SIG-M5 treated with dmso at 0.1 percent for 504 hours (cell line): ENCODE data around the gene FGFR1OP2.
"Not testable (repeated sequence)": the region's sequence is repeated elsewhere in the genome, so short reads cannot be mapped to it uniquely, and the experiment has no call there.

ENCODE experiments used
- DNase-seq: peaks from one replicate; lab custom pipeline; 2025; ENCODE audit not compliant: unreplicated experiment; lab: John Stamatoyannopoulos, UW

The FGFR1OP2 gene

GRCh38 chr12:26940516-26941214 lies 2.4 kb downstream of the FGFR1OP2 start:
- DNase-seq, result no peak

GRCh38 chr12:26941215-26941594 lies 2.9 kb downstream of the FGFR1OP2 start:
- DNase-seq, result no peak

- no peak for DNase-seq
These were observed 10.0 kb downstream of the FGFR1OP2 start for GRCh38 chr12:26948309-26948708.

GRCh38 chr12:26953447-26953846 lies 15.2 kb downstream of the FGFR1OP2 start:
- DNase-seq, result peak; percentile 11

- no peak for DNase-seq
These were observed 15.8 kb downstream of the FGFR1OP2 start for GRCh38 chr12:26954027-26954426.

DNA sequence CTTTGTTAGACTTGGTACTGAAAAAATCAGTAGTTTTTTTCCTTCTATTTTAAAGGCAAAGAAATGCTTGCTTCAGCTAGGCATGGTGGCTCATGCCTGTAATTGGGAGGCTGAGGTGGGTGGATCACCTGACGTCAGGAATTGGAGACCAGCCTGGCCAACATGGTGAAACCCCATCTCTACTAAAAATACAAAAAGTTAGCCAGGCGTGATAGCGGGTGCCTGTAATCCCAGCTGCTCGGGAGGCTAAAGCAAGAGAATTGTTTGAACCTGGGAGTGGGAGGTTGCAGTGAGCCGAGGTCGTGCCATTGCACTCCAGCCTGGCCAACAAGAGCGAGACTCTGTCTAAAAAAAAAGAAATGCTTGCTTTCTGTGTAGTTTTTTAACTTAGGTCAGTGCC lies 23.1 kb downstream of the FGFR1OP2 start:
- not testable (repeated sequence) for DNase-seq

- no peak for DNase-seq
These were observed 23.5 kb downstream of the FGFR1OP2 start for GRCh38 chr12:26961803-26962202.

DNA sequence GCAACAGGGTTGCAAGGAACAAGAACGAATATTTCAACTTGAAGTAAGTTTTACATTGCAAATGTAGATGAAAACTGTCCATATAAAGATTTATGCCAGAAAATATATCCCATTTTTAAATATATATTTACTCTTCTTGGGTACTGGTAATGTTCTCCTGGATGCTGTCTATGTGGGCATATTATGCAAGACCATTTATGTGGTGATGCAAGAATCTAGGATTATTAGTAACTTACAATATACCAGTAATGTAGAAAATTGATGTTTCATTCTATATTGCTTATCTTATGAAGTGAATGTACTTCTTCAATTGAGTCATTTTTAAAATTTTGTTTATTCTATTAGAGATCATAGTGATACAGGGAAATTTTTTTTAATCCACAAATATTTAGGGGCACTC lies 25.1 kb downstream of the FGFR1OP2 start:
- DNase-seq, result peak; percentile 34

GRCh38 chr12:26966842-26967241 lies 28.6 kb downstream of the FGFR1OP2 start:
- DNase-seq, result peak; percentile 10

- no peak for DNase-seq
These were observed 31.9 kb downstream of the FGFR1OP2 start for GRCh38 chr12:26970136-26970535.

- no peak for DNase-seq
These were observed 33.7 kb downstream of the FGFR1OP2 start for GRCh38 chr12:26971963-26972362.

DNA sequence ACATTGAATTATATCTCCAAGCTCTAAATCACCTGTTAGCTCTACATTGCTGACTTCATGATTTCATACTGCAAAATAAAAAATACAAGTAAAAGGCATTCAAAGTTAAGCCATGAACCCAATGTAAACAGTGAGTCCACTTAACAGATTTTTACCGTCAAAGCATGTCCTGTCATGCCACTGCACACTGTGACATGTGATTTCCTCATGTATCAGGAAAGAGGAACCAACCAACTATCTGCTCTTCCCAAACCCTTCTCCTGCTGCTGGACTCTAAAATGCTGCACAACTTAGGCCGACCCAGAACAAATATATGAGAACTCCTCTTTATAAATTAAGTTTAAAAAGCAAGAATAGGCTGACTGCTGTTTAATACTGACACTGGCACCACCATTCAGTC lies 38.4 kb downstream of the FGFR1OP2 start:
- peak; percentile 7 for DNase-seq

GRCh38 chr12:26978801-26979200 lies 40.5 kb downstream of the FGFR1OP2 start:
- no peak for DNase-seq

DNA sequence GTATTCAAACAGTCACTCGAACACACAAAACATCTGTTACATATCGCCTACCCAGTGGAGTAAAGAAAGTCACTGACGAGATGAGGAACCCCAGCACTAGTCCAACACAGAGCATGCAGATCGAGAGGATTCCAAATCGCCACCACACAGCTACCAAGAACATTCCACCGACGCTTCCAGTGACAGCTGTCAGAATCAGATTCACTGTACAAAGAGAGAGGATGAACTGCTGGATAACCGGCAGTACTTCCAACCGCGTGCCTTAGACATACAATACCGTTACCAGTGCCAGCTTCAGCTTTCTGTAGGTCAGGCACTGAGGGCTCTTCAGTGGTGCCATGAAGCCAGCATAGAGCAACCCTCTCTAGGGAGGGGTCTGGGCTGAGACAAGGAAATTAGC lies 41.5 kb downstream of the FGFR1OP2 start:
- no peak for DNase-seq

DNA sequence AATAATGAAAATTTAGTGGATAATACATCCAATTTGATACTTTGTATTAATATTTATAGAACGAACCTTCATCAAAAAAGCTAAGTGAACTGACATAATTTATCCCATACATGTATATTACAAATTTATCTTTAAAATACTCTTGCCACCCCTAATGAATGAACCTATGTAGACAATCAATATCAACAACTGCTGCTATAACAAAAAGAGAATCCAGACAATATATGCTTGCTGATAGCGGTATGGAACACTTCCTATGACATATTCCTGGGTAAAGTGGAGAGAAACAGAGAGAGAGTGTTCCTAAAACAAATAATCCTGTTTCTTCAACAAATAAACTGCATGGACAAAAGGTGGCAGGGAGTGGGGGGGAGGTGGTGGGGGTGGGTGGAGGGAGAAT lies 44.6 kb downstream of the FGFR1OP2 start:
- no peak for DNase-seq

DNA sequence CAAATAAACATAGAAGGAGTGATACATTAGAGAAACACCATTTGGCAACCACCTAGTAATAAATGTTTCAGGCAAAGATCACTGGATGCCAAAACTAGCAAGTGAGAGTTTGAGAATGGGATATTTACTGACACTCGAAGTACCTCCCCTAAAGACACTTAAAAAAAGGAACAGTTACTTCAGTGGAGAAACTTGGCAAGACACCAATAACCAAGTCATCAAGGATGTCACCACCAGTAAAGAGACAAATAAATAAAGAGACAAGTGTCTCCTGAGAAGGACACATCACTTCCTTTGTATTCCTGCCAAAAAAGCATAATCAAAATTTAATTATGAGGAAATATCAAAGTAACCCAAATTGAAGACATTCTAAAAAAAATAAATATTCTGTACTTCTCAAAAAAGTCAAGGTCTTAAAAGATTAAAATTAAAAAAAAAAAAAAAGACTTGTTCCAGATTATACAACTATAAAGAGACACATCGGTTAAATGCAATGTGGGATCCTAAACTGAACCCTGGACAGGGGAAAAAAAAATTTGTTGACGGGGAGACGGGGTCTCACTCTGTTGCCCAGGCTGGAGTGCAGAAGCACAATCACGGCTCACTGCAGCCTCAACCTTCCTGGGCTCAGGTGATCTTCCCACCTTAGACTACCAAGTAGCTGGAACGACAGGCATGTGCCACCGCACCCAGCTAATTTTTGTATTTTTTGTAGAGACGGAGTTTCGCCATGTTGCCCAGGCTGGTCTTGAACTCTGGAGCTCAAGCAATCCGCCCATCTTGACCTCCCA lies 49.6 kb downstream of the FGFR1OP2 start:
- DNase-seq, result peak; percentile 51

GRCh38 chr12:26988703-26989102 lies 50.4 kb downstream of the FGFR1OP2 start:
- DNase-seq, result no peak

GRCh38 chr12:26989873-26990272 lies 51.6 kb downstream of the FGFR1OP2 start:
- no peak for DNase-seq

DNA sequence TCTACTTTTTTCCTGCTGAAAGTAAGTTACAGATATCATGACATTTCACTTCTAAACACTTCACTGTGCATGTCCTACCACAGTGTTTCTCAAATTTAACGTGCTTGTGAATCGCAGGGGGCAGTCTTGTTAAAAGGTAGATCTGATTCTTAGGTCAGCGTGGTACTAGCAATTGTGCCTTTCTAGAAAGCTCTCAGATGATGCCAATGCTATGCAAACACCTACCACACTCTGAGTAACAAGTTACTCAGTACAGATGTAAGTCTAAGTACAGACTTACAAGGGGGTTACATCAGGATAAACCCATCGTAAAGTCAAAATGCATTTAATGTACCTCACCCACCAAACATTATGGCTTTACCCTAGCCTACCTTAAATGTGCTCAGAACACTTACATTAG lies 53.6 kb downstream of the FGFR1OP2 start:
- no peak for DNase-seq

DNA sequence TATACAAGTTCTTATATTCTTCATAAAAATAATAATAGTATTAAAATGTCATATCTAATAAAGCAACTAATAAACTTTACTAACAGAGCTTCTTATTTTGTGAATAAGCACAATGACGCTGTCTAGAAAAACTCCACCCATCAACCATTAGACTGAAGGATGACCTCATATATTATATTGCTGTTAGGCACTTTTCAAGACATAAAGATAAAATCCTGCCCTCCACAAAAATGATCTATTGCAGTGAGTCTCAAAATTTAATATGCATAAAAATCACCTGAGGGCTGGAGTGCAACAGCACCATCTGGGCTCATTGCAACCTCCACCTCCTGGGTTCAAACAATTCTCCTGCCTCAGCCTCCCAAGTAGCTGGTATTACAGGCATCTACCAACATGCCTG lies 55.8 kb downstream of the FGFR1OP2 start:
- DNase-seq, result no peak

DNA sequence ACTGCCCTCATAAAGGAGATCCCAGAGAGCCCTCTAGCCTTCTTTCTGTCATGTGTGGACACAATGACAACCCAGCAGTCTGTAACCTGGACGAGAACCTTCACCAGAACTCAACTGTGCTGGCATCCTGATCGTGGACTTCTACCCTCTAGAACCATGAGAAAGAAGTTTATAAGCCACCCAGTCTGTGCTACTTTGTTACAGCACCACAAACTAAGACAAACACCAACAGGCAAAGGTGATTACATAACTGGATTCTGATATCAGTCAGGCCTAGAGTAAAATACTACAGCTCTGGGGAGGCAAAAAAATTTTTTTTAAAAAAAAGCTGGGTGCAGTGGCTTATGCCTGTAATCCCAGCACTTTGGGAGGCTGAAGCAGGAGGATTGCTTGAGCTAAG lies 57.4 kb downstream of the FGFR1OP2 start:
- DNase-seq, result no peak

GRCh38 chr12:26997003-26997402 lies 58.7 kb downstream of the FGFR1OP2 start:
- DNase-seq, result no peak

DNA sequence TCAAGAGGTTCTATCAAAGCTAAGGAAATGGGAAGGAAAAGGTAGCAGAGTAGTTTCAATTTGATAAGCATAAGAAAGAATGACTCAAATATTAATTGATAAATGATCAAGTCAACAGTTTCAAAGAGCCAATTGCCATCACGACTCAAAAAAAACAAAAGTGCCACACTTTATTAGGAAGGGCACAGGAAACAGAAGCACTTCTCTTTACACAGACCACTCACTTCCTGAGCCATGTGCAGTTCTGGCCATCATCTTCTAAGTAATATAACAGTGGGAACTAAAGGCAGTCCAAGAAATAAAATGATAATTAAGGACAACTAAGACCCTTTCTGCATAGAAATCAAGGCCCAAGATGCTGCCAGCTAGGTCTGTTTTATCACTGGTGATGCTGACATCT lies 62.7 kb downstream of the FGFR1OP2 start:
- DNase-seq, result no peak
